Measurements from ENCODE around the gene CXCL17.

DNA sequence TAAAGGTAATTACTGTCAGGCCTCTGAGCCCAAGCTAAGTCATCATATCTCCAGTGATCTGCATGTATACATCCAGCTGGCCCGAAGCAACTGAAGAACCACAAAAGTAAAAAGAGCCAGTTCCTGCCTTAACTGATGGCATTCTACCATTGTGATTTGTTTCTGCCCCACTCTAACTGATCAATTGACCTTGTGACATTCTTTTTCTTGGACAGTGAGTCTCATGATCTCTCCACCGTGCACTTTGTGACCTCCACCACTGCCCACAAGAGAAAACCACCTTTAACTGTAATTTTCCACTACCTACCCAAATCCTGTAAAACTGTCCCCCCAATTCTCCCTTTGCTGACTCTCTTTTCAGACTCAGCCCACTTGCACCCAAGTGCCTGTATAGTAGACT lies 17.2 kb upstream of the CXCL17 start:
- TF ChIP-seq, protein P1, sequence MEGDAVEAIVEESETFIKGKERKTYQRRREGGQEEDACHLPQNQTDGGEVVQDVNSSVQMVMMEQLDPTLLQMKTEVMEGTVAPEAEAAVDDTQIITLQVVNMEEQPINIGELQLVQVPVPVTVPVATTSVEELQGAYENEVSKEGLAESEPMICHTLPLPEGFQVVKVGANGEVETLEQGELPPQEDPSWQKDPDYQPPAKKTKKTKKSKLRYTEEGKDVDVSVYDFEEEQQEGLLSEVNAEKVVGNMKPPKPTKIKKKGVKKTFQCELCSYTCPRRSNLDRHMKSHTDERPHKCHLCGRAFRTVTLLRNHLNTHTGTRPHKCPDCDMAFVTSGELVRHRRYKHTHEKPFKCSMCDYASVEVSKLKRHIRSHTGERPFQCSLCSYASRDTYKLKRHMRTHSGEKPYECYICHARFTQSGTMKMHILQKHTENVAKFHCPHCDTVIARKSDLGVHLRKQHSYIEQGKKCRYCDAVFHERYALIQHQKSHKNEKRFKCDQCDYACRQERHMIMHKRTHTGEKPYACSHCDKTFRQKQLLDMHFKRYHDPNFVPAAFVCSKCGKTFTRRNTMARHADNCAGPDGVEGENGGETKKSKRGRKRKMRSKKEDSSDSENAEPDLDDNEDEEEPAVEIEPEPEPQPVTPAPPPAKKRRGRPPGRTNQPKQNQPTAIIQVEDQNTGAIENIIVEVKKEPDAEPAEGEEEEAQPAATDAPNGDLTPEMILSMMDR (optimal IDR thresholded peaks at IDR 0.05 in 1 of 3, IDR thresholded peaks at IDR 0.05 in 1 of 3, conservative IDR thresholded peaks at IDR 0.05 in 1 of 3; ENCODE audit: extremely low read depth in 1 of 3, insufficient read depth in 2 of 3, low read length in 3 of 3), result no peak
- TF ChIP-seq EZH2 (IDR thresholded peaks at IDR 0.05; ENCODE audit: low read length), result no peak

All from keratinocyte (primary cell).